Activated CD8-positive, alpha-beta T cell treated with anti-CD3 and anti-CD28 coated beads for 36 hours (primary cell): Measurements from ENCODE around the gene KIAA0753. TPM values are rescaled to one million over a fixed set of nuclear protein-coding genes. Genes with fewer than 3 reads are reported as not detected.

ENCODE experiments used
- ATAC-seq: fragments of 200-7000 bp; cut with Tn5 transposase; one replicate; pipeline ENCODE4 v1.10.0; 2021; ENCODE audit warnings: mild to moderate bottlenecking, moderate library complexity
- CTCF ChIA-PET: fragments of 350-600 bp; sonication (Branson Sonifier 250); formaldehyde crosslinking; loops from one replicate; lab custom pipeline; 2021; ENCODE audit warnings: antibody characterized with exemption; lab: Charles Lee
- POLR2A ChIA-PET: fragments of 350-600 bp; sonication (Branson Sonifier 250); formaldehyde crosslinking; loops from one replicate; lab custom pipeline; 2021; ENCODE audit warnings: antibody characterized with exemption; lab: Charles Lee
- DNase-seq: peaks from one replicate; pipeline ENCODE4 v3.0.0-alpha.2; 2020
- H3K27ac Mint-ChIP-seq: one replicate; pipeline ENCODE4 v1.8.0; 2021; ENCODE audit warnings: mild to moderate bottlenecking, mixed read lengths
- H3K27me3 Mint-ChIP-seq: one replicate; pipeline ENCODE4 v1.8.0; 2021; ENCODE audit warnings: mixed read lengths
- H3K36me3 Mint-ChIP-seq: one replicate; pipeline ENCODE4 v1.8.0; 2021; ENCODE audit warnings: low read depth, mixed read lengths
- H3K4me1 Mint-ChIP-seq: one replicate; pipeline ENCODE4 v1.8.0; 2021; ENCODE audit warnings: low read depth, mixed read lengths
- H3K4me3 Mint-ChIP-seq: one replicate; pipeline ENCODE4 v1.8.0; 2021; ENCODE audit warnings: mild to moderate bottlenecking, moderate library complexity, mixed read lengths
- H3K9me3 Mint-ChIP-seq: one replicate; pipeline ENCODE4 v1.8.0; 2021; ENCODE audit warnings: mixed read lengths
- CTCF ChIP-seq: fragments of 200-600 bp; IDR thresholded peaks from one replicate; pipeline ENCODE4 v1.8.0; 2022; ENCODE audit warnings: antibody characterized with exemption, mild to moderate bottlenecking
- intact Hi-C: fragments of 100-400 bp; cut with micrococcal nuclease; formaldehyde crosslinking; loops from one replicate; pipeline ENCODE4 v1.10.0; 2022
- total RNA-seq, 2 experiments: library from RNA; stranded (reverse); gene quantifications; one replicate each; pipeline ENCODE4 v1.2.3, GENCODE V29; 2021

Gene KIAA0753
- 10 to 100 TPM; 16.5 to 17.3 TPM for total RNA-seq

DNA sequence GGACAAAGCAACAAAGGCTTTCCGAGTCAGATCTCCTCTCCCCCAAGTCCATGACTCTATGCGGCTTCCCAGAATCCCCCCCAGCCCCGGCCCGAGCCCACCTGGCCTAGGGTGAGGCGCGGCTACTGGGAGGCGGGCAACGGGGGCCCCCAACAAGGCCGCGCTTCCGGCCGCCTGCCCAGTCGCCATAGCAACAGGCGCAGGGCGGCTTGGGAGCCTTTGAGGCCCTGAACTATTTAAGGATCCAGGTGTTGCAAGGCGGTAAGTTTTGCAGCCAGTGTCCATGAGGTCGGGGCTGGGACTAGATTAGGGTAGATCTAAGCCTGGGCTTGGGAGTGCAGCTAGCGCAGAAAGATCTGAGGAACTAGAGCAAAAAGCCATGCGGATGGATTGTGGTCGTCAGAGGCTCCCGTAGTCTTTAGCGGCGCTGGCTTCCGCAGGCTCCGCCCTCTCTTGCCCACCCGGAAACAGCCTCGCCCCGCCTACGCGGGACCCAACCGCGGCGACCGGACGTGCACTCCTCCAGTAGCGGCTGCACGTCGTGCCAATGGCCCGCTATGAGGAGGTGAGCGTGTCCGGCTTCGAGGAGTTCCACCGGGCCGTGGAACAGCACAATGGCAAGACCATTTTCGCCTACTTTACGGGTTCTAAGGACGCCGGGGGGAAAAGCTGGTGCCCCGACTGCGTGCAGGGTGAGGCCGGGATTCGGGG, at the start of gene KIAA0753, which contains the start of gene TXNDC17:
KIAA0753 (minus strand) TSS at position 176 of the 711 bp plus-strand sequence. CDS start 5,608 bp downstream, outside the sequence.
TXNDC17 (plus strand) TSS at position 525 of the 711 bp plus-strand sequence; CDS start at position 548, 23 bp downstream.
- Mint-ChIP-seq H3K36me3 (peaks cover 37% of the 10 kb centered on the region), H3K4me3 (peak within 1 kb of the TSS; percentile 89), H3K27ac (peak within 1 kb of the TSS; percentile 97), H3K9me3 (no peaks in the 10 kb centered on the region), H3K4me1 (peaks cover 58% of the 10 kb centered on the region), H3K27me3 (no peaks in the 10 kb centered on the region)
- intact Hi-C loops = loop anchor here (10.0 kb wide), 1 partner anchor 166 kb away; no protein-coding TSS in a partner anchor
- ATAC-seq (peak; percentile 89), DNase-seq (peak; percentile 97)
- CTCF ChIA-PET = interaction anchor here (1.3 to 2.2 kb wide), 3 partner anchors 10 to 381 kb away, joined by 3 to 11 read pairs (median 4); partner anchors contain the start of genes C17orf100 and MED31
- POLR2A ChIA-PET = interaction anchor here (1.0 to 4.1 kb wide), 5 partner anchors 10 to 91 kb away, joined by 3 to 28 read pairs (median 5); partner anchors contain the start of genes C17orf100 and MED31
- no peak for TF ChIP-seq CTCF

GRCh38 chr17:6688944-6689343, 48.4 kb upstream of the KIAA0753 start:
- H3K27me3 Mint-ChIP-seq = peaks cover 16% of the 10 kb centered on the region
- CTCF ChIA-PET = no interaction called here
- no peak for TF ChIP-seq CTCF

GRCh38 chr17:6686026-6686425, 45.5 kb upstream of the KIAA0753 start:
- ChIA-PET POLR2A (no interaction called here), CTCF (no interaction called here)
- Mint-ChIP-seq H3K27me3 (peaks cover 25% of the 10 kb centered on the region), H3K36me3 (no peaks in the 10 kb centered on the region), H3K4me1 (no peaks in the 10 kb centered on the region), H3K4me3 (no peak overlapping the region), H3K27ac (no peak overlapping the region), H3K9me3 (no peaks in the 10 kb centered on the region)
- ATAC-seq (no peak), DNase-seq (no peak)
- intact Hi-C loops = no loop called here
- no peak for TF ChIP-seq CTCF

More at GRCh38 chr17:6688944-6689343, 48.4 kb upstream of the KIAA0753 start:
- no peak for DNase-seq
- no peak for ATAC-seq
- Mint-ChIP-seq H3K27ac (no peak overlapping the region), H3K4me3 (no peak overlapping the region), H3K36me3 (no peaks in the 10 kb centered on the region), H3K4me1 (no peaks in the 10 kb centered on the region), H3K9me3 (no peaks in the 10 kb centered on the region)
- intact Hi-C loops = no loop called here
- POLR2A ChIA-PET = no interaction called here

DNA sequence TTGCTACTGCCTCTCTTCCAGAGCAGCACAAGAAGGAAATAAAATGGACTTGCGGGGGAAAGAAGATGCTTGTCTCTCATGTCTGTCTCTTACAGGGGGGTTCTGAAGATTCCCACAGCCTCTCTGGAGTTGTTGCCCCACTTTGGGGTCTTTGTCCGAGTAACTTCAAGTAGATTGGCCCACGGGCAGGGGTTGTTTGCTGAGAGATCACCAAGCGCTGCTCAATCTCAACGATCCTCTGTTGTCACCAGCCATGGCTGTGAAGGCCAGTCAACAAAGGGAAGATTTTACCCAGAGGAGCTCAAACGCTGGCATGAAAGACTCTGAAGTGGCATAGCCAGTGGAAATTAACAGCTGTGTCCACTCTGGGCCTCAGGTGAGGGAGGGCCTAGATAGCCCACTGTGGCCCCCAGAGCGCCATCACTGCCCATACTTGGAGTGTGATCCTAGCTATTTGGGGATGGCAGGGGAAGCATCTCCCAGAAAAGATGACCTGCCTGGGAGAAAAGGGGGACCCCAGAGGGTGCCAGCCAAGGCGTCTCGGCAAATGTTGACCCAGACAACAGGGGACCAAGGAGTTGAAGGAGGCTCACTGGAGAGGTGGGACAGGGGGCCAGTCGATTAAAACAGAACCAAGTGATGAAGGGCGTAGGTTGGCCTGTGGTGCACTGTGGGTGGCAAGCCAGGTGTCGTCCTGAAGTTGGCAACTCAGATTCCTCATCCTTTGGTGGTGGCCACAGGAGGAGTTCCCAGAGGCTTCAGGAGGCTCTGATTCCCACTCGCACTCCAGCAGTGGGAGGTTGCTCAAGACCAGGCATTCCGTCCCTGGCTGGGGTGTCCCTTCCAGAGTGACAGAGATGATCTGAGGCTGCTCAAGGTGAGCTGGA, 44.6 kb upstream of the KIAA0753 start:
- Mint-ChIP-seq H3K36me3 (no peaks in the 10 kb centered on the region), H3K27me3 (peaks cover 25% of the 10 kb centered on the region), H3K4me3 (no peak overlapping the region), H3K9me3 (no peaks in the 10 kb centered on the region), H3K27ac (no peak overlapping the region), H3K4me1 (no peaks in the 10 kb centered on the region)
- intact Hi-C loops = no loop called here
- no peak for TF ChIP-seq CTCF
- ATAC-seq (no peak), DNase-seq (no peak)
- ChIA-PET CTCF (interaction anchor here (0.8 to 1.2 kb wide), 2 partner anchors 19 to 158 kb away, joined by 3 to 5 read pairs; no protein-coding TSS in a partner anchor), POLR2A (no interaction called here)
